Activated naive CD4-positive, alpha-beta T cell treated with anti-CD3 and anti-CD28 coated beads, Interleukin-2, amount 50 U/mL, for 72 hours (primary cell): ENCODE measurements around the gene MICB. TPM values are rescaled to one million over a fixed set of nuclear protein-coding genes. Genes with fewer than 3 reads are reported as not detected.
"Not testable (repeated sequence)": the region's sequence is repeated elsewhere in the genome, so short reads cannot be mapped to it uniquely, and the experiment has no call there.

ENCODE experiments used
- ATAC-seq, 2 donors: fragments of 150-1000 bp; cut with Tn5 transposase; 2 replicates each; pipeline ENCODE4 v1.10.0; 2021; ENCODE audit warnings: mild to moderate bottlenecking in 2 of 2, moderate library complexity in 2 of 2
- DNase-seq, 2 donors: peaks; one replicate each; pipeline ENCODE4 v3.0.0; 2021 to 2022; ENCODE audit warnings: low spot score in 2 of 2
- H3K27ac Mint-ChIP-seq, 2 donors: one replicate each; pipeline ENCODE4 v1.8.0; 2022; ENCODE audit warnings: mild to moderate bottlenecking in 2 of 2, mixed read lengths in 2 of 2
- H3K36me3 Mint-ChIP-seq, 2 donors: one replicate each; pipeline ENCODE4 v1.8.0; 2022; ENCODE audit warnings: mixed read lengths in 2 of 2
- H3K9me3 Mint-ChIP-seq, 2 donors: one replicate each; pipeline ENCODE4 v1.8.0; 2022; ENCODE audit warnings: mixed read lengths in 2 of 2
- total RNA-seq, 2 donors: library from RNA; stranded (reverse); gene quantifications; one replicate each; pipeline ENCODE4 v1.2.3, GENCODE V29; 2022

The MICB gene
- total RNA-seq, 2 donors from 2014 or later = 20.3 to 35.2 TPM

GRCh38 chr6:31541658-31542521 lies 43.9 kb downstream of the MICB start, which contains the start of gene DDX39B:
Gene DDX39B (minus strand): TSS chr6:31542003. CDS start chr6:31540532, 1,471 bp downstream.
- Mint-ChIP-seq H3K36me3 (peaks cover 42 to 43% of the 10 kb centered on the region in 2 donors), H3K9me3 (no peaks in the 10 kb centered on the region), H3K27ac (peak within 1 kb of the TSS; percentile 99)
- DNase-seq (peak; percentile 87 to 94), ATAC-seq (peak; percentile 81 to 83)

DNA sequence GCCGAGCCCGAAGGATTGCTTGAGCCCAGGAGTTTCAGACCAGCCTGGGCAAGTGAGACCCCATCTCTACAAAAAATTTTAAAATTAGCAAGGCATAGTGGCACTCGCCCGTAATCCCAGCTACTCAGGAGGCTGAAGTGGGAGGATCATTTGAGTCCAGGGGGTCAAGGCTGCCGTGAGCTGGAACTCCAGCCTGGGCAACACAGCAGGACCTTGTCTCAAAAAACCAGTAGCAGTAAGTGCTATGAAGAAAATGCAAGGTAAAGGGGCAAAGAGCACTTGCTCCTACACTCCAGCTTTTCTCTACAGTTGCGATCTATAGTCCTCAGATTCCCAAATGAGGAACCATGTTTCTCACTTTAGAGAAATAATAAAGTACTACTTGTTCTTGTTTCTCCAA lies 45.7 kb downstream of the MICB start:
- peak overlapping the region in 1 of 2 donors; percentile 99 for H3K27ac Mint-ChIP-seq
- ATAC-seq (no peak), DNase-seq (no peak)
- no peaks in the 10 kb centered on the region for H3K9me3 Mint-ChIP-seq
- peaks cover 37% of the 10 kb centered on the region in 2 donors for H3K36me3 Mint-ChIP-seq

GRCh38 chr6:31544676-31545075 lies 46.7 kb downstream of the MICB start:
- H3K36me3 Mint-ChIP-seq = peaks cover 27% of the 10 kb centered on the region in 2 donors
- H3K27ac Mint-ChIP-seq = no peak overlapping the region
- no peaks in the 10 kb centered on the region for H3K9me3 Mint-ChIP-seq
- no peak for ATAC-seq
- DNase-seq = no peak

DNA sequence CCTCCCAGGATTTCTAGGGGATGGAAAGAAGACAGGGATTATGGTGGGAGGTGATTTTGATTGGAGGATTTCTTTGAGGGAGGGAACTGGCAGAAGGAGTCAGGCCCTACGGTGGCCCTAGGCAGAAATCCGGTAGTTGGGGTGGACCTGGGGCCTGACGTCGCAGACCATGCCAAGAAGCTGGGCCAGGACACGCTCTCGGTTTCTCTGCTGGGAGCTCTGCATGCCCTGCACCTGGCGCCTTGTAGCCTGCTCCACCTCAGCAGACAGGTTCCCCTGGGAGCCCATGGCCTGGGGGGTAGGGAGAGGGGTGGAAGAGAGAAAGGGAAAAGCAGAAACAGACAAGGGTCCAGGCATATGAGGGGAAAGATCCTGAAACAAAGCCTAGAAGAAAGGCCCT lies 47.3 kb downstream of the MICB start:
- Mint-ChIP-seq H3K36me3 (peaks cover 20 to 21% of the 10 kb centered on the region in 2 donors), H3K27ac (peak overlapping the region in 1 of 2 donors; percentile 1), H3K9me3 (no peaks in the 10 kb centered on the region)
- ATAC-seq (no peak), DNase-seq (no peak)

GRCh38 chr6:31546339-31546957 lies 48.5 kb downstream of the MICB start, which contains the start of gene ATP6V1G2:
Gene ATP6V1G2 (minus strand): TSS chr6:31546608. CDS start chr6:31546559, 49 bp downstream.
- ATAC-seq (peak; percentile 76), DNase-seq (peak; percentile 90 to 95)
- peak within 1 kb of the TSS; percentile 87 to 93 for H3K27ac Mint-ChIP-seq
- H3K36me3 Mint-ChIP-seq = peaks cover 9% of the 10 kb centered on the region in 2 donors
- no peaks in the 10 kb centered on the region for H3K9me3 Mint-ChIP-seq

DNA sequence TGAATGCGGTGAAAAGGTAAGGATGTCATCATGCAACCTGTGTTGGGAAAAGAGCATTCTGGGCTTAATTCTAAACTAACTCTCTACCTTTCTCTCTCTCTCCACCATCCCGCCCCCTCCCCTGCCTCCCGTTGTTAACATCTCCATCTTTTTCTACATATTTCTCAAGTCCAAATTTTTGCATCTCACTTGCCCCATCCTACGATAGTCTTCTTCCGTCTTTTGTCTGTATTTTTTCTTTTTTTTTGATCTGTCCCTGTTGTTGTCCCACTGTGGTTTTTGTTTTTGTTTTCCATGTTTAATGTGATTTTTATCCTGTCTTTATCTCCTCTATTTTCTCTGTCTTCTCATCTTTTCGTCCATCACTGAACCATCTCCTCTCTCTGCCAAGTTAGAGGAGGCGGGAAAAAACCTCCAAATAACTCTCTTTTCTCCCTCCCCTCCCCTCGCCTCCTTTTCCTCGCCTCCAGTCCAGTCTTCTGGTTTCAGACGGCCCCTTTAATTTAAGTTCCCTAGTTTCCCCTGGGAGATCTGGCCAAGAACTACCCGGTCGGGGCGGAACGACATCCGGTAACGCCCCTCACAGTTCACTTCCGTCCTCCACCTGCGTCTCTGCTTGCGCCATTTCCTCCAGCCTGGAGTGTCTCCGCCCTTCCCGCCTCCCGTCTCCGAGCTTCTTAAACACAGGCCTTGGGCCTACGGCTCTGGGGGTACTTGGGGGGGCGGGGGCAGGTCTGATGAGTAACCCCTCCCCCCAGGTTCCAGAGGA lies 49.2 kb downstream of the MICB start, which contains the start of gene NFKBIL1:
Gene NFKBIL1 (plus strand): TSS at position 651 of the 769 bp plus-strand sequence. CDS start 87 bp downstream, at position 738.
- Mint-ChIP-seq H3K9me3 (no peaks in the 10 kb centered on the region), H3K27ac (peak within 1 kb of the TSS; percentile 87 to 93), H3K36me3 (peaks cover 2 to 4% of the 10 kb centered on the region in 2 donors)
- peak; percentile 87 to 88 for DNase-seq
- peak; percentile 90 to 92 for ATAC-seq

DNA sequence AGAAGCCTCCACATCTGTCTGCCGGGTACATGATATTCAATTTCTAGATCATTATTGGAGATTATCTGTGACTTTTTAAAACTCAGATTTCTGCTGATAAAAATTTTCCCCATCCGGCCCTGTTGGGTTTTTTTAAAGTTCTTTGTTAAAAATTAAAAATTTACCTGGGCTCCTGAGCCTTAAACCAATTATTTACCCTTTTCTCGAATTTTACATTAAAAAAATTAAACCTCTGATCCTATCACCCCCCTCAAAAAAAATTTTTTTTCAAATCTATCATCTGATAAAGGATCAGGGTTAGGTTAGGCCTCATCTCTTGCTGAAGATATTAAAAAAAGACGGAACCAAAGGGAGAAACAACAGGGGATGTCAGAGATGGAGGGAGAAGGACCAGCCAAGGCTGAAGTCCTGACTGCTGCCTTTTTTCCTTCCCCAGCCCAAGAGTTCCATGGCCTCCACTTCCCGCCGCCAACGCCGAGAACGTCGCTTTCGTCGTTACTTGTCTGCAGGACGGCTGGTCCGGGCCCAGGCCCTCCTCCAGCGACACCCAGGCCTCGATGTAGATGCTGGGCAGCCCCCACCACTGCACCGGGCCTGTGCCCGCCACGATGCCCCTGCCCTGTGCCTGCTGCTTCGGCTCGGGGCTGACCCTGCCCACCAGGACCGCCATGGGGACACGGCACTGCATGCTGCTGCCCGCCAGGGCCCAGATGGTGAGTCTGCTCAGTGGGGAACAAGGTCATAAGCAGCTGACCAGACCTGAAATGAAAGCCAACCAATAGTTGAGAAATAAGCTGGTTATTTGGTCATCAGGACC lies 50.0 kb downstream of the MICB start:
- H3K27ac Mint-ChIP-seq = peak overlapping the region; percentile 87 to 93
- H3K9me3 Mint-ChIP-seq = no peaks in the 10 kb centered on the region
- no peak for DNase-seq
- peaks cover 0 to 4% of the 10 kb centered on the region in 2 donors for H3K36me3 Mint-ChIP-seq
- ATAC-seq = no peak

GRCh38 chr6:31548544-31548873 lies 50.6 kb downstream of the MICB start:
- DNase-seq = no peak
- Mint-ChIP-seq H3K36me3 (peaks cover 0 to 10% of the 10 kb centered on the region in 2 donors), H3K27ac (peak overlapping the region; percentile 34 to 87), H3K9me3 (no peaks in the 10 kb centered on the region)
- no peak for ATAC-seq

DNA sequence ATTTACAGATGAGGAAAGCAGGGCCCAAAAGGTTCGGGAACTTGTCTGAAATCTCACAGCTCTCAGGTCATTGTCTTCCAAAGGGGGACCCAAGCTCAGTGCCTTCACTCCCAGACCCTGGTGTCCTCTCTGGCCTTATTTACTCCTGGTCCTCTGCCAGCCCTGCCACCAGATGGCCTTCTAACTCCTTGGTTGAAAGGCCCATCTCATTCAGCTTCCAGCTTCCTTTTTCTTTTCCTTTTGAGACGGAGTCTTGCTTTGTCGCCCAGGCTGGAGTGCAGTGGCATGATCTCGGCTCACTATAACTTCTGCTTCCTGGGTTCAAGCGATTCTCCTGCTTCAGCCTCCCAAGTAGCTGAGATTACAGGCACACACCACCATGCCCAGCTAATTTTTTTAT lies 53.4 kb downstream of the MICB start:
- H3K36me3 Mint-ChIP-seq, ATAC-seq, H3K27ac Mint-ChIP-seq, H3K9me3 Mint-ChIP-seq: not testable (repeated sequence)
- DNase-seq = peak in 1 of 2 donors; percentile 55

DNA sequence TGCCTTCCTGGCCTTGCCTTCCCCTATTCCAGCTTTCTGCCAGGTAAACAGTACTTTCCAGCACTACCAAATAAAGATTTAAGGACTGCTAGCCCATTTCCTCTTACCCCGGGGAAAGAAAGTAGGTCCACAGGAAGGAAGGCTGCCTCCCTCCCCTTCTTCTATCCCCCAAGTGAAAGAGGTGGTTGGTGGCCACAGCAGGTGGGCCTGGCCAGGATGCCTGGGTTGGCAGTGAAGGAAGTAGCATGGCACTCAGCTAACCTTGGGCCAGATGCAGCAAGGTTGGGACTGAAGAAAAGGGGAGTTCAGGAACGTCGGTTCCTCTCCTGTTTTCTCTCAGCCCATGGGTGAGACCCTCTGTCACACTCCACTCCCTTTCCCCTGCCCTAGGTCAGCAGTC lies 58.4 kb downstream of the MICB start:
- peaks cover 0 to 7% of the 10 kb centered on the region in 2 donors for H3K9me3 Mint-ChIP-seq
- DNase-seq = no peak
- no peak overlapping the region for H3K27ac Mint-ChIP-seq
- H3K36me3 Mint-ChIP-seq = peaks cover 9 to 20% of the 10 kb centered on the region in 2 donors
- no peak for ATAC-seq

GRCh38 chr6:31557443-31558317 lies 59.7 kb downstream of the MICB start:
- ATAC-seq (no peak), DNase-seq (no peak)
- Mint-ChIP-seq H3K27ac (peak overlapping the region; percentile 20 to 85), H3K9me3 (peaks cover 0 to 7% of the 10 kb centered on the region in 2 donors), H3K36me3 (peaks cover 9 to 24% of the 10 kb centered on the region in 2 donors)

- Mint-ChIP-seq H3K36me3 (peaks cover 9 to 20% of the 10 kb centered on the region in 2 donors), H3K27ac (peak overlapping the region; percentile 20 to 85), H3K9me3 (peaks cover 0 to 7% of the 10 kb centered on the region in 2 donors)
- DNase-seq (no peak), ATAC-seq (no peak)
Observed at GRCh38 chr6:31558318-31558625, 60.3 kb downstream of the MICB start.

GRCh38 chr6:31558631-31559500 lies 60.9 kb downstream of the MICB start:
- Mint-ChIP-seq H3K36me3 (peaks cover 13 to 22% of the 10 kb centered on the region in 2 donors), H3K9me3 (peaks cover 0 to 7% of the 10 kb centered on the region in 2 donors), H3K27ac (peak overlapping the region; percentile 85 to 90)
- DNase-seq = peak in 1 of 2 donors; percentile 82
- ATAC-seq = peak; percentile 61 to 64

DNA sequence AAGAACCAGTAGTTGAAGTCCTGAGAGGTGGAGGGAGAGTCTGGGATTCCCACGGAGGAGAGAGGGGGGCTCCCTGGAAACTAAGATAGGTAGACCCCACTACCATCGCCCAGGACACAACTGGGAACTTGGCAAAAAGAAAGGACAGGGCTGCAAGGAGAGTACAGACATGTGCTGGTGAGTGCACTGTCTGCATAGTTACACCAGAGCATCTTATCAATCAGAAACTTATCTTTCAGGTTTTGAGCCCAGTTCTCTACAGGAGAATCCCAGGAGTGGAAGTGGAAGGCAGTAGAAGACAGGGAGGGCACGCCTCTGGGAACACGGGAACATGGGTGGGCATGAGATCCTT lies 61.6 kb downstream of the MICB start:
- DNase-seq = no peak
- peaks cover 0 to 7% of the 10 kb centered on the region in 2 donors for H3K9me3 Mint-ChIP-seq
- H3K27ac Mint-ChIP-seq = peak overlapping the region; percentile 85 to 90
- H3K36me3 Mint-ChIP-seq = peaks cover 16 to 25% of the 10 kb centered on the region in 2 donors
- ATAC-seq = peak; percentile 4 to 41
